Measurements from ENCODE around the gene FBLN1. TPM values are rescaled to one million over a fixed set of nuclear protein-coding genes. Genes with fewer than 3 reads are reported as not detected.

Gene FBLN1
- total RNA-seq, 4 donors from 2014 or later, result 131 to 349 (median 293) TPM

GRCh38 chr22:45528046-45528445, 25.4 kb downstream of the FBLN1 start:
- TF ChIP-seq CTCF (IDR thresholded peaks at IDR 0.05), result no peak
- ATAC-seq (ENCODE audit: low FRiP score), result no peak
- no peak for DNase-seq (ENCODE audit: low spot score)

DNA sequence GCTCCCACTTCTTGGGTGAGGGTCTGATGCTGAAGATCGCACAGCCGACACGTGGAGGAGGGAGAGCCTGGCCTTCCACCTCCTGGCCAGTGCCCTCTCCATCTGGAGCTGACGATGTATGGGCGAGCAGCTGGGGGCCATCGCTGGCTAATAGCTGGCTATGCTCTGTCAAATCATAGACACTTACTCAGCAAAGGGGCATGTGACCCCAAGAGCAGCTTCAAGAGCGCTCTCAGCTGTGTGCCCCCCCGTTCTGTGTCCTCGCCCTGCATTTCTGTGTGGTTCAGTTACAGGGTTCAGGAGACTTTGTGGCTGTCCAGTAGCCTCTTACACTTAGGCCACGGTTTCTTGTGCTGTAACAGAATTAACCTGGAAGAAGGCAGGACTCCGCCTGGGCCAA, 26.4 kb downstream of the FBLN1 start:
- no peak for TF ChIP-seq CTCF (IDR thresholded peaks at IDR 0.05)
- no peak for DNase-seq (ENCODE audit: low spot score)
- no peak for ATAC-seq (ENCODE audit: low FRiP score)

- no peak for DNase-seq (ENCODE audit: low spot score)
- no peak for TF ChIP-seq CTCF (IDR thresholded peaks at IDR 0.05)
These were observed 27.4 kb downstream of the FBLN1 start for GRCh38 chr22:45529971-45530575.

GRCh38 chr22:45531441-45532234, 29.0 kb downstream of the FBLN1 start:
- TF ChIP-seq CTCF (IDR thresholded peaks at IDR 0.05), result no peak
- ATAC-seq (ENCODE audit: low FRiP score), result no peak

More at GRCh38 chr22:45529971-45530575, 27.4 kb downstream of the FBLN1 start:
- no peak for ATAC-seq (ENCODE audit: low FRiP score)

GRCh38 chr22:45532235-45532631, 29.6 kb downstream of the FBLN1 start:
- no peak for ATAC-seq (ENCODE audit: low FRiP score)
- no peak for TF ChIP-seq CTCF (IDR thresholded peaks at IDR 0.05)
- DNase-seq (ENCODE audit: low spot score), result no peak

More at GRCh38 chr22:45531441-45532234, 29.0 kb downstream of the FBLN1 start:
- no peak for DNase-seq (ENCODE audit: low spot score)

DNA sequence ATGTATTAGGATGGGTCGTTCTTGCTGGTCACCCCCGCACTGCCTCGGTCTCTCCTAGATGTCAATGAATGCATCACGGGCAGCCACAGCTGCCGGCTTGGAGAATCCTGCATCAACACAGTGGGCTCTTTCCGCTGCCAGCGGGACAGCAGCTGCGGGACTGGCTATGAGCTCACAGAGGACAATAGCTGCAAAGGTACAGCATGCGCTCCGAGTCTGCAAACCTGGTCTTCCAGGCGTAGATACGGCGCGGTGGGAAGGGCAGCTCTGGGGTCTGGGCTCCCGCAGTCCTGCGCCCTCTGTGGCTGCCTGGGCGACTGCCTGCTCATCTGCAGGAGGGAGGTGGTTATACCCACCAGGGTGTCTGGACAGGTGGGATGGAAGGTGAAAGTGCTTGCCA, 31.0 kb downstream of the FBLN1 start:
- no peak for TF ChIP-seq CTCF (IDR thresholded peaks at IDR 0.05)
- no peak for DNase-seq (ENCODE audit: low spot score)
- ATAC-seq (ENCODE audit: low FRiP score), result no peak
